ENCODE results near the gene OLA1. TPM values are rescaled to one million over a fixed set of nuclear protein-coding genes. Genes with fewer than 3 reads are reported as not detected.

The OLA1 gene
- polyA plus RNA-seq, 1 donor (not counting 4 experiments of a cell fraction or from before 2014, with no cell fraction given): 217 TPM

GRCh38 chr2:174286172-174286571 lies 37.8 kb upstream of the OLA1 start:
- H3K79me2 ChIP-seq (ENCODE audit: control insufficient read depth, insufficient read depth, low read length): no peaks in the 10 kb centered on the region
- H3K4me3 ChIP-seq (ENCODE audit: control insufficient read depth in 2 of 3, extremely low read depth in 1 of 3, insufficient read depth in 2 of 3, low read depth in 1 of 3, low read length in 3 of 3): no peak overlapping the region
- FAIRE-seq: no peak
- no peaks in the 10 kb centered on the region for H3K4me1 ChIP-seq (ENCODE audit: control insufficient read depth, extremely low read depth, insufficient read depth, low read length)
- dilution Hi-C loops (cut with MboI; ENCODE audit: extremely low pct_ligation_motif_present, low sequenced_read_pairs): no loop called here
- no peaks in the 10 kb centered on the region for H3K36me3 ChIP-seq (ENCODE audit: control insufficient read depth in 2 of 2, extremely low read depth in 1 of 2, insufficient read depth in 2 of 2, low read length in 2 of 2)
- H3K9me3 ChIP-seq (ENCODE audit: control insufficient read depth, low read depth, low read length): no peaks in the 10 kb centered on the region
- TF ChIP-seq CTCF (optimal IDR thresholded peaks at IDR 0.05 in 1 of 3, IDR thresholded peaks at IDR 0.05 in 1 of 3, conservative IDR thresholded peaks at IDR 0.05 in 1 of 3; ENCODE audit: extremely low read depth in 1 of 3, insufficient read depth in 2 of 3, low read length in 3 of 3) (no peak), EZH2 (IDR thresholded peaks at IDR 0.05; ENCODE audit: low read length) (no peak)
- no peak for DNase-seq (ENCODE audit: low read depth, low spot score)
- no peak overlapping the region for H3K4me2 ChIP-seq (ENCODE audit: control insufficient read depth, extremely low read depth, insufficient read depth, low read depth, low read length)
- H4K20me1 ChIP-seq (ENCODE audit: control insufficient read depth, extremely low read depth, insufficient read depth, low read length): no peaks in the 10 kb centered on the region
- no peaks in the 10 kb centered on the region for H3K9me1 ChIP-seq (ENCODE audit: control insufficient read depth, extremely low read depth, insufficient read depth, low read length)
- H3K27ac ChIP-seq (ENCODE audit: control insufficient read depth, insufficient read depth, low read length): no peak overlapping the region
- H3K9ac ChIP-seq (ENCODE audit: control insufficient read depth, extremely low read depth, insufficient read depth, low read length): no peak overlapping the region
- H2AFZ ChIP-seq (ENCODE audit: control insufficient read depth, low read length): no peak overlapping the region
- peaks cover 7% of the 10 kb centered on the region for H3K27me3 ChIP-seq (ENCODE audit: control insufficient read depth, extremely low read depth, insufficient read depth, low read length)

- dilution Hi-C loops (cut with MboI; ENCODE audit: extremely low pct_ligation_motif_present, low sequenced_read_pairs): no loop called here
- Histone ChIP-seq H3K36me3 (ENCODE audit: control insufficient read depth in 2 of 2, extremely low read depth in 1 of 2, insufficient read depth in 2 of 2, low read length in 2 of 2) (no peaks in the 10 kb centered on the region), H3K79me2 (ENCODE audit: control insufficient read depth, insufficient read depth, low read length) (no peaks in the 10 kb centered on the region), H3K4me3 (ENCODE audit: control insufficient read depth in 2 of 3, extremely low read depth in 1 of 3, insufficient read depth in 2 of 3, low read depth in 1 of 3, low read length in 3 of 3) (no peak overlapping the region), H3K27me3 (ENCODE audit: control insufficient read depth, extremely low read depth, insufficient read depth, low read length) (peaks cover 7% of the 10 kb centered on the region), H3K4me2 (ENCODE audit: control insufficient read depth, extremely low read depth, insufficient read depth, low read depth, low read length) (no peak overlapping the region), H2AFZ (ENCODE audit: control insufficient read depth, low read length) (no peak overlapping the region), H3K27ac (ENCODE audit: control insufficient read depth, insufficient read depth, low read length) (no peak overlapping the region), H3K9me1 (ENCODE audit: control insufficient read depth, extremely low read depth, insufficient read depth, low read length) (no peaks in the 10 kb centered on the region), H3K9ac (ENCODE audit: control insufficient read depth, extremely low read depth, insufficient read depth, low read length) (no peak overlapping the region), H4K20me1 (ENCODE audit: control insufficient read depth, extremely low read depth, insufficient read depth, low read length) (no peaks in the 10 kb centered on the region), H3K9me3 (ENCODE audit: control insufficient read depth, low read depth, low read length) (no peaks in the 10 kb centered on the region), H3K4me1 (ENCODE audit: control insufficient read depth, extremely low read depth, insufficient read depth, low read length) (no peaks in the 10 kb centered on the region)
- TF ChIP-seq EZH2 (IDR thresholded peaks at IDR 0.05; ENCODE audit: low read length) (no peak), CTCF (optimal IDR thresholded peaks at IDR 0.05 in 1 of 3, IDR thresholded peaks at IDR 0.05 in 1 of 3, conservative IDR thresholded peaks at IDR 0.05 in 1 of 3; ENCODE audit: extremely low read depth in 1 of 3, insufficient read depth in 2 of 3, low read length in 3 of 3) (no peak)
- FAIRE-seq (no peak), DNase-seq (ENCODE audit: low read depth, low spot score) (no peak)
Observed at GRCh38 chr2:174282441-174282840, 34.1 kb upstream of the OLA1 start.

Measured in keratinocyte (primary cell).